K562 (cell line): ENCODE measurements around the gene WDR55. TPM values are rescaled to one million over a fixed set of nuclear protein-coding genes. Genes with fewer than 3 reads are reported as not detected.

Source experiments
- CBX8 ChIP-seq: fragments of 200-600 bp; sonication (generic); IDR thresholded peaks from 2 replicates; pipeline ENCODE4 v1.6.1; 2012; ENCODE audit warnings: borderline replicate concordance, mixed run types, low read depth, mild to moderate bottlenecking, moderate library complexity, mixed read lengths, low read length, control low read depth, inconsistent platforms; ENCODE audit not compliant: poor library complexity, severe bottlenecking; ENCODE audit errors: extremely low read depth
- CHD1 ChIP-seq: fragments of 200-600 bp; sonication (generic); IDR thresholded peaks from one replicate; pipeline ENCODE4 v1.6.1; 2012; ENCODE audit warnings: mild to moderate bottlenecking, moderate library complexity, low read length, inconsistent platforms
- COPS2 ChIP-seq: fragments of 450-650 bp; conservative IDR thresholded peaks from 2 replicates; pipeline ENCODE4 v1.6.1; 2016; ENCODE audit warnings: mild to moderate bottlenecking, moderate library complexity
- CSDE1 ChIP-seq, 2 experiments: fragments of 450-650 bp; IDR thresholded peaks; 2 replicates each; pipeline ENCODE4 v1.6.1; 2016; ENCODE audit warnings: mild to moderate bottlenecking in 1 of 2
- CXXC5 ChIP-seq: fragments of 250-450 bp; sonication (Bioruptor Pico); IDR thresholded peaks from 2 replicates; pipeline ENCODE4 v1.8.0; 2022; ENCODE audit warnings: inconsistent platforms, mild to moderate bottlenecking, moderate library complexity
- FOXJ2 ChIP-seq: fragments of 200-800 bp; sonication (Bioruptor generic); IDR thresholded peaks from 2 replicates; pipeline ENCODE4 v1.6.1; 2016; ENCODE audit warnings: missing genetic modification characterization, missing compliant biosample characterization
- FOXK2 ChIP-seq, 2 experiments: fragments of 450-650 bp; IDR thresholded peaks in 1 of 2; conservative IDR thresholded peaks in 1 of 2; 2 replicates each; pipeline ENCODE4 v1.6.1; 2016; ENCODE audit warnings: low read depth in 2 of 2, mild to moderate bottlenecking in 1 of 2
- GMEB1 ChIP-seq: fragments of 250-450 bp; sonication (Bioruptor Pico); IDR thresholded peaks from 2 replicates; pipeline ENCODE4 v1.4.0; 2020; ENCODE audit warnings: mild to moderate bottlenecking
- GTF2E2 ChIP-seq: fragments of 200-800 bp; sonication (Bioruptor generic); IDR thresholded peaks from 2 replicates; pipeline ENCODE4 v1.6.1; 2016; ENCODE audit warnings: missing genetic modification characterization, missing compliant biosample characterization
- GTF2F1 ChIP-seq: IDR thresholded peaks from 2 replicates; pipeline ENCODE4 v1.6.1; 2011; ENCODE audit warnings: low read depth, low read length, improper control_type of control experiment
- HLTF ChIP-seq: fragments of 450-650 bp; IDR thresholded peaks from 2 replicates; pipeline ENCODE4 v1.6.1; 2016
- KAT2B ChIP-seq: IDR thresholded peaks from one replicate; pipeline ENCODE4 v1.6.1; 2012; ENCODE audit warnings: low read depth, mild to moderate bottlenecking, control low read depth, inconsistent platforms, low read length, moderate library complexity
- KAT7 ChIP-seq: sonication (generic); formaldehyde crosslinking; IDR thresholded peaks from 2 replicates; pipeline ENCODE4 v1.8.0; 2022; ENCODE audit warnings: missing genetic modification reagents, mild to moderate bottlenecking, borderline replicate concordance
- MEF2A ChIP-seq: IDR thresholded peaks from 2 replicates; pipeline ENCODE4 v1.6.1; 2011; ENCODE audit warnings: low read depth, mild to moderate bottlenecking, low read length, moderate library complexity; ENCODE audit not compliant: control insufficient read depth
- MEF2D ChIP-seq: conservative IDR thresholded peaks from 2 replicates; pipeline ENCODE4 v1.6.1; 2016; ENCODE audit warnings: low read depth, missing genetic modification characterization, missing compliant biosample characterization
- PHB2 ChIP-seq: fragments of 450-650 bp; IDR thresholded peaks from 2 replicates; pipeline ENCODE4 v1.6.1; 2017; ENCODE audit warnings: low read depth
- POLR2AphosphoS2 ChIP-seq: IDR thresholded peaks from 2 replicates; pipeline ENCODE4 v1.6.1; 2012; ENCODE audit warnings: low read length, improper control_type of control experiment
- PYGO2 ChIP-seq: fragments of 450-650 bp; IDR thresholded peaks from 2 replicates; pipeline ENCODE4 v1.6.1; 2016; ENCODE audit warnings: mild to moderate bottlenecking, missing genetic modification characterization, moderate library complexity, missing compliant biosample characterization
- SNIP1 ChIP-seq: fragments of 450-650 bp; IDR thresholded peaks from 2 replicates; pipeline ENCODE4 v1.7.1; 2017; ENCODE audit warnings: low read depth, mild to moderate bottlenecking
- SOX6 ChIP-seq: fragments of 450-650 bp; IDR thresholded peaks from 2 replicates; pipeline ENCODE4 v1.6.1; 2014; ENCODE audit warnings: mild to moderate bottlenecking
- SP2 ChIP-seq: IDR thresholded peaks from 2 replicates; pipeline ENCODE4 v1.6.1; 2011; ENCODE audit warnings: mild to moderate bottlenecking, low read depth, low read length, moderate library complexity; ENCODE audit not compliant: poor library complexity, severe bottlenecking; ENCODE audit errors: extremely low read depth
- SRSF7 ChIP-seq: fragments of 200-400 bp; formaldehyde crosslinking; optimal IDR thresholded peaks from 2 replicates; pipeline ENCODE3; 2017; ENCODE audit warnings: mild to moderate bottlenecking, low read depth, low read length
- ZNF146 ChIP-seq: IDR thresholded peaks from one replicate; pipeline ENCODE4 v1.6.1; 2018; ENCODE audit warnings: missing compliant biosample characterization; ENCODE audit not compliant: unreplicated experiment
- ZNF444 ChIP-seq: fragments of 250-450 bp; sonication (Bioruptor Pico); IDR thresholded peaks from 2 replicates; pipeline ENCODE4 v1.4.0; 2020; ENCODE audit warnings: mild to moderate bottlenecking, moderate library complexity
- ZNF511 ChIP-seq: sonication (generic); formaldehyde crosslinking; IDR thresholded peaks from 2 replicates; pipeline ENCODE4 v1.8.0; 2022; ENCODE audit warnings: mild to moderate bottlenecking, missing genetic modification reagents
- polyA plus RNA-seq, 8 experiments: library from polyadenylated mRNA; depleted of rRNA in 4 of 8; stranded (reverse) in 5 of 8; unstranded in 3 of 8; fragments of >200 nt; fragmentation: Nextera tagmentation in 2 of 8; fragmentation: Illumina TruSeq in 1 of 8; extraction: Ambion mirVana in 2 of 8; extraction: Trizol in 1 of 8; gene quantifications; 2 replicates each; pipeline versions ENCODE4 v1.2.1 to v1.2.3, GENCODE V29; 2011 to 2014; ENCODE audit warnings: inconsistent platforms in 1 of 8, missing spikeins in 1 of 8
- total RNA-seq, 7 experiments: library from RNA; depleted of rRNA in 6 of 7; stranded (reverse); fragments of >200 nt in 6 of 7; fragmentation: Illumina TruSeq in 2 of 7; extraction: Trizol in 2 of 7; gene quantifications; 2 replicates each; pipeline versions ENCODE4 v1.2.1 to v1.2.3, GENCODE V29; 2011 to 2021; ENCODE audit warnings: low replicate concordance in 1 of 7

Gene WDR55
- total and polyA plus RNA-seq, 9 of the 15 experiments (the other 6 are each of a cell fraction or from before 2014, with no cell fraction given), result 5.2 to 45.0 (median 29.3) TPM

GRCh38 chr5:140690941-140691924 lies 26.5 kb downstream of the WDR55 start, which contains the start of the genes HARS1 and HARS2 (continued):
- TF ChIP-seq ZNF511 (CRISPR knock-in tag) (peak; percentile 86; the same call in 1 of the 2 replicates), PHB2 (no peak), COPS2 (no peak), SNIP1 (peak; percentile 83), CHD1 (peak; percentile 56), HLTF (peak; percentile 93), FOXJ2 (tag) (no peak), SOX6 (peak; percentile 54; the same call in 1 of the 2 replicates), PYGO2 (tag) (no peak), POLR2AphosphoS2 (no peak), KAT2B (no peak), MEF2A (no peak), SRSF7 (no peak), GTF2E2 (tag) (no peak), CSDE1 (IDR thresholded peaks at IDR 0.05) (no peak; a peak in 1 of 4 replicates), SP2 (peak; percentile 91), CXXC5 (peak; percentile 62), MEF2D (tag) (no peak), FOXK2 (conservative IDR thresholded peaks at IDR 0.05 in 1 of 2, IDR thresholded peaks at IDR 0.05 in 1 of 2; ENCODE audit: low read depth in 2 of 2) (peak; percentile 66 to 80; a peak in 2 of 4 replicates), ZNF146 (CRISPR knock-in tag) (no peak), GTF2F1 (no peak), ZNF444 (CRISPR knock-in tag) (no peak), KAT7 (peak; percentile 88; the same call in 1 of the 2 replicates), CBX8 (no peak), GMEB1 (CRISPR knock-in tag) (no peak)
